Endodermal cell (in vitro differentiated cells): Measurements from ENCODE around the gene COX7A2. TPM values are rescaled to one million over a fixed set of nuclear protein-coding genes. Genes with fewer than 3 reads are reported as not detected.

ENCODE experiments used
- DNase-seq: peaks from one replicate; pipeline ENCODE4 v3.0.0-alpha.2; 2017
- H3K27ac ChIP-seq: 2 replicates; pipeline ENCODE4 v1.5.1; 2013; ENCODE audit warnings: mild to moderate bottlenecking, low read depth, low read length, moderate library complexity
- H3K27me3 ChIP-seq: 2 replicates; pipeline ENCODE4 v1.6.1; 2013; ENCODE audit warnings: mild to moderate bottlenecking, low read length, moderate library complexity; ENCODE audit not compliant: insufficient read depth, control insufficient read depth, poor library complexity, severe bottlenecking
- H3K36me3 ChIP-seq: 2 replicates; pipeline ENCODE4 v1.7.0; 2013; ENCODE audit warnings: mild to moderate bottlenecking, low read length, moderate library complexity; ENCODE audit not compliant: control insufficient read depth, insufficient read depth
- H3K4me1 ChIP-seq: one replicate; pipeline ENCODE4 v1.7.0; 2013; ENCODE audit warnings: low read length; ENCODE audit not compliant: control insufficient read depth, insufficient read depth
- H3K4me3 ChIP-seq: 2 replicates; pipeline ENCODE4 v1.5.1; 2013; ENCODE audit warnings: mild to moderate bottlenecking, low read length, moderate library complexity
- H3K9ac ChIP-seq: 2 replicates; pipeline ENCODE4 v1.6.1; 2013; ENCODE audit warnings: mild to moderate bottlenecking, low read length, moderate library complexity; ENCODE audit not compliant: poor library complexity, severe bottlenecking; ENCODE audit errors: extremely low read depth
- H3K9me3 ChIP-seq: 2 replicates; pipeline ENCODE4 v1.6.1; 2013; ENCODE audit warnings: mild to moderate bottlenecking, low read length, moderate library complexity; ENCODE audit not compliant: control insufficient read depth
- H3K27ac Mint-ChIP-seq: 2 replicates; pipeline ENCODE4 v1.8.0; 2020; ENCODE audit warnings: mixed read lengths
- H3K27me3 Mint-ChIP-seq: 2 replicates; pipeline ENCODE4 v1.8.0; 2021; ENCODE audit warnings: mild to moderate bottlenecking, mixed read lengths; ENCODE audit not compliant: insufficient read depth
- H3K36me3 Mint-ChIP-seq: 2 replicates; pipeline ENCODE4 v1.8.0; 2020; ENCODE audit warnings: low read depth, mixed read lengths
- H3K4me1 Mint-ChIP-seq: 2 replicates; pipeline ENCODE4 v1.8.0; 2020; ENCODE audit warnings: mixed read lengths
- H3K4me3 Mint-ChIP-seq: 2 replicates; pipeline ENCODE4 v1.8.0; 2020; ENCODE audit warnings: mild to moderate bottlenecking, moderate library complexity, mixed read lengths
- H3K9me3 Mint-ChIP-seq: 2 replicates; pipeline ENCODE4 v1.8.0; 2020; ENCODE audit warnings: mild to moderate bottlenecking, mixed read lengths
- WGBS, 2 experiments: methylation state at CpG; one replicate each; pipeline versions ENCODE4 v1.1.5 to v1.1.7; 2013; ENCODE audit warnings: missing lambda C conversion rate in 2 of 2, mixed read lengths in 1 of 2; ENCODE audit not compliant: insufficient coverage in 1 of 2, insufficient read length in 1 of 2; 5-methylcytosine and 5-hydroxymethylcytosine counted together
- total RNA-seq, 2 donors: library from RNA; stranded (reverse); fragmentation: NEBNext Ultra II Directional in 1 of 2; extraction: Animal tissue kit (Norgen Biotek cat#: 25700) in 1 of 2; gene quantifications; 2 replicates in 1 of 2; 3 replicates in 1 of 2; pipeline ENCODE4 v1.2.1, GENCODE V29; 2021
- TF ChIP-seq, protein P1 (sequence below): fragments of 200-600 bp; sonication (generic); conservative IDR thresholded peaks from 2 replicates; pipeline ENCODE4 v1.5.0; 2021; ENCODE audit warnings: antibody characterized with exemption, mild to moderate bottlenecking

The COX7A2 gene
- total RNA-seq, 2 donors from 2014 or later, result 399 to 472 TPM

DNA sequence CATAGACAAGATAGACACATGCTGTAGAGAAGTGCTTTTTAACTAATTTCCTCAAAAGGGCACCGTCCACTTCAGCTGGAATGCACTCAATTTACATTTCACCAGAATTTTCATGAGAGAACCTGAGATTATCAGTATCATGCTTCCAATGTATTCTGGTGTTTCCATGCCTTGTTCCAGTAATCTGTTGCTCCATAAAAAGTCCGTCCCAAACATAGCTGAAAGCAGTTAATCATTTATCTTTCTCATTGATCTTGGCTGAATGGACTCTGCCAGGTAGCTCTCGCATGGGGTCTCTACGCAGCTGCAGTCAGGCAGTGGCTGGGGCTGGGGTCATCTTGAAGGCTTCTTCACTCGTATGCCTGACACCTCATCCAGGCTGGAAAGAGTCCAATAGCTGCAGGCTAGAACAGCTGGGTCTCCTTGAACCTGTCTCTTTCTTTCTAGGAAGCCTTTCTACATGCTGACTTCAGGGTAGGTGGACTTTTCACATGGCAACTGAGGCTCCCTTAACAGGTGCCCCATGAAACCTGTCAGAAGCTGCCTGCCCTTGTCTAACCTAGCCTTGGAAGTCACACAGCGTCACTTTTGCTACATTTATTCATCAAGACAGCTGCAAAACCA is 19.2 kb downstream of the COX7A2 start:
- H3K9me3 Mint-ChIP-seq, result no peaks in the 10 kb centered on the region
- Histone ChIP-seq H3K4me1 (no peaks in the 10 kb centered on the region), H3K9me3 (no peaks in the 10 kb centered on the region), H3K4me3 (no peak overlapping the region), H3K9ac (no peak overlapping the region), H3K27ac (no peak overlapping the region), H3K27me3 (no peaks in the 10 kb centered on the region), H3K36me3 (no peaks in the 10 kb centered on the region)
- H3K4me3 Mint-ChIP-seq, result no peak overlapping the region
- DNase-seq, result no peak
- no peaks in the 10 kb centered on the region for H3K4me1 Mint-ChIP-seq
- H3K27ac Mint-ChIP-seq, result no peak overlapping the region
- WGBS, 2 experiments, result 91 to 96% methylated on average over 5 to 6 of the region's 6 CpGs
- no peaks in the 10 kb centered on the region for H3K36me3 Mint-ChIP-seq
- H3K27me3 Mint-ChIP-seq, result no peaks in the 10 kb centered on the region
- TF ChIP-seq, protein P1, sequence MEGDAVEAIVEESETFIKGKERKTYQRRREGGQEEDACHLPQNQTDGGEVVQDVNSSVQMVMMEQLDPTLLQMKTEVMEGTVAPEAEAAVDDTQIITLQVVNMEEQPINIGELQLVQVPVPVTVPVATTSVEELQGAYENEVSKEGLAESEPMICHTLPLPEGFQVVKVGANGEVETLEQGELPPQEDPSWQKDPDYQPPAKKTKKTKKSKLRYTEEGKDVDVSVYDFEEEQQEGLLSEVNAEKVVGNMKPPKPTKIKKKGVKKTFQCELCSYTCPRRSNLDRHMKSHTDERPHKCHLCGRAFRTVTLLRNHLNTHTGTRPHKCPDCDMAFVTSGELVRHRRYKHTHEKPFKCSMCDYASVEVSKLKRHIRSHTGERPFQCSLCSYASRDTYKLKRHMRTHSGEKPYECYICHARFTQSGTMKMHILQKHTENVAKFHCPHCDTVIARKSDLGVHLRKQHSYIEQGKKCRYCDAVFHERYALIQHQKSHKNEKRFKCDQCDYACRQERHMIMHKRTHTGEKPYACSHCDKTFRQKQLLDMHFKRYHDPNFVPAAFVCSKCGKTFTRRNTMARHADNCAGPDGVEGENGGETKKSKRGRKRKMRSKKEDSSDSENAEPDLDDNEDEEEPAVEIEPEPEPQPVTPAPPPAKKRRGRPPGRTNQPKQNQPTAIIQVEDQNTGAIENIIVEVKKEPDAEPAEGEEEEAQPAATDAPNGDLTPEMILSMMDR, result no peak

DNA sequence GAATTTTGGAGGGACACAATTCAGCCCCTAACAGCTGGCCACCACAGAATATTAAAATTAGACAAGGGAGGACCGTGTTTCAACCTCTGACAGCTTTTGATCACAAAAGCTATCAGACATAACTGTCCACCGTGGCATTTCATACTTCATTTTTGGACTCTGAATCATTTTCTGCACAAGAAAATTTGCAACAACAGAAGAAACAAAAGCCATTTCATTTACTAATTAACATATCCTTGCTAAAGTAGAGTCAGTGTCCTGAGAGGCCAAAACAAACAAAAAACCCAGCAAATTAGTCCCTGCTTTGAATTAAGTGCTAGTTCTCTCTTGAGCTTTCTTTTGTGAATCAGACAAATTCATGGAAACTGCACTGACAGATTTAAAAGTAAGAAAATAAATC is 20.2 kb downstream of the COX7A2 start:
- H3K27ac Mint-ChIP-seq, result no peak overlapping the region
- no peak overlapping the region for H3K9ac ChIP-seq
- 84 to 92% methylated on average over 2 of the region's 2 CpGs for WGBS, 2 experiments

DNA sequence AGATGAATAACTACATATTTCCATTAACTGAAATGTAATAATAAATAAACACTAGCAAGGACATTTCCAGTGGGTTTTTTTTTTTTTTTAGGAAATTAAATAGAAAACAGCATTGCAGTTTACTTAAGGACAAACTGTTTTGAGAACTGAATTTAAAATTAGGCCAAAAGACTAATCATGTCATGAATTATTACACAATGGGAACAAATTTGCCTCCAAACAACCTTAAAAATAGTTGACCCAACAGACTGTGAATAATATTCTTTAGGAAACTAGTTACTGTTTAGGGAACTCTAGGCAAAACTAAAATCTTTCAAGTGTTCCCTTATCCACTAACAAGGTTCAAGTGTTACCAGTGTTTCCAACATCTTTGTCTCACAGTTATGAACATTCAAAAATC is 21.3 kb downstream of the COX7A2 start:
- no peaks in the 10 kb centered on the region for H3K36me3 ChIP-seq
- no peak overlapping the region for H3K27ac ChIP-seq
- Mint-ChIP-seq H3K27ac (no peak overlapping the region), H3K9me3 (no peaks in the 10 kb centered on the region), H3K27me3 (no peaks in the 10 kb centered on the region), H3K36me3 (no peaks in the 10 kb centered on the region), H3K4me3 (no peak overlapping the region), H3K4me1 (no peaks in the 10 kb centered on the region)
- no peaks in the 10 kb centered on the region for H3K9me3 ChIP-seq
- H3K9ac ChIP-seq, result no peak overlapping the region
- H3K27me3 ChIP-seq, result no peaks in the 10 kb centered on the region
- TF ChIP-seq, protein P1, result no peak
- H3K4me1 ChIP-seq, result no peaks in the 10 kb centered on the region
- DNase-seq, result no peak
- no peak overlapping the region for H3K4me3 ChIP-seq

More for the DNA sequence above, 20.2 kb downstream of the COX7A2 start:
- H3K4me3 Mint-ChIP-seq, result no peak overlapping the region
- H3K4me1 Mint-ChIP-seq, result no peaks in the 10 kb centered on the region
- H3K27me3 Mint-ChIP-seq, result no peaks in the 10 kb centered on the region
- Histone ChIP-seq H3K27me3 (no peaks in the 10 kb centered on the region), H3K36me3 (no peaks in the 10 kb centered on the region), H3K9me3 (no peaks in the 10 kb centered on the region), H3K4me1 (no peaks in the 10 kb centered on the region), H3K4me3 (no peak overlapping the region), H3K27ac (no peak overlapping the region)
- no peaks in the 10 kb centered on the region for H3K9me3 Mint-ChIP-seq
- no peaks in the 10 kb centered on the region for H3K36me3 Mint-ChIP-seq
- DNase-seq, result no peak
- TF ChIP-seq, protein P1, result no peak
